SU-DHL-6 (cell line): ENCODE measurements around the gene SPRED3.

Source experiments
- H2AFZ ChIP-seq: fragments of 200-600 bp; sonication (generic); 2 replicates; pipeline ENCODE4 v1.6.1; 2014; ENCODE audit warnings: low read depth, mild to moderate bottlenecking, moderate library complexity, mixed read lengths, antibody characterized with exemption, low read length; ENCODE audit not compliant: severe bottlenecking
- H3F3A ChIP-seq: fragments of 200-600 bp; shearing (Covaris generic); 2 replicates; pipeline ENCODE4 v1.6.0; 2016; ENCODE audit warnings: antibody characterized with exemption, mild to moderate bottlenecking; ENCODE audit not compliant: insufficient read depth
- H3K27ac ChIP-seq: fragments of 200-600 bp; sonication (generic); 2 replicates; pipeline ENCODE4 v1.5.1; 2016; ENCODE audit warnings: low read depth, mild to moderate bottlenecking, low read length, moderate library complexity, mixed read lengths
- H3K27me3 ChIP-seq: fragments of 200-600 bp; sonication (generic), shearing (Covaris generic); 2 replicates; pipeline ENCODE4 v1.6.0; 2014; ENCODE audit warnings: mild to moderate bottlenecking, low read length
- H3K36me3 ChIP-seq: fragments of 200-600 bp; sonication (generic); 2 replicates; pipeline ENCODE4 v1.6.1; 2014; ENCODE audit warnings: mild to moderate bottlenecking, low read length, mixed read lengths
- H3K4me2 ChIP-seq: fragments of 300-600, 200-600 bp; shearing (Covaris generic), sonication (generic); 2 replicates; pipeline ENCODE4 v1.6.0; 2014; ENCODE audit warnings: low read length, low read depth, mild to moderate bottlenecking; ENCODE audit not compliant: poor library complexity, severe bottlenecking
- H3K4me3 ChIP-seq: fragments of 200-600 bp; sonication (generic); 2 replicates; pipeline ENCODE4 v1.5.1; 2014; ENCODE audit warnings: antibody characterized with exemption, low read length, mild to moderate bottlenecking, mixed read lengths; ENCODE audit not compliant: insufficient read depth, poor library complexity, severe bottlenecking
- H3K79me2 ChIP-seq: fragments of 200-600 bp; sonication (generic); 2 replicates; pipeline ENCODE4 v1.6.1; 2014; ENCODE audit warnings: mild to moderate bottlenecking, low read length, moderate library complexity; ENCODE audit not compliant: insufficient read depth
- H3K9ac ChIP-seq: fragments of 200-600 bp; sonication (generic); 2 replicates; pipeline ENCODE4 v1.7.0; 2014; ENCODE audit warnings: mild to moderate bottlenecking, low read length
- H3K9me2 ChIP-seq: fragments of 200-600 bp; sonication (generic); replicated peaks from 2 replicates; pipeline ENCODE4 v1.6.1; 2014; ENCODE audit warnings: low read length; ENCODE audit not compliant: insufficient read depth
- H3K9me3 ChIP-seq: fragments of 200-600 bp; sonication (generic); 2 replicates; pipeline ENCODE4 v1.6.1; 2014; ENCODE audit warnings: low read length, mixed read lengths; ENCODE audit not compliant: insufficient read depth
- H4K20me1 ChIP-seq: fragments of 200-600 bp; sonication (generic); 2 replicates; pipeline ENCODE4 v1.6.1; 2014; ENCODE audit warnings: low read depth, mild to moderate bottlenecking, antibody characterized with exemption, low read length, moderate library complexity, mixed read lengths
- CTCF ChIP-seq: fragments of 200-600 bp; sonication (generic); IDR thresholded peaks from one replicate; pipeline ENCODE4 v1.5.1; 2017; ENCODE audit warnings: antibody characterized with exemption, mild to moderate bottlenecking, low read length, moderate library complexity; ENCODE audit not compliant: insufficient read depth, poor library complexity, severe bottlenecking
- EZH2phosphoT487 ChIP-seq: fragments of 200-600 bp; sonication (generic), shearing (Covaris generic); conservative IDR thresholded peaks from 2 replicates; pipeline ENCODE4 v1.6.1; 2018; ENCODE audit warnings: mild to moderate bottlenecking, antibody characterized with exemption, low read length, moderate library complexity, mixed read lengths

SPRED3 gene

GRCh38 chr19:38376576-38376975 is 11.9 kb upstream of the SPRED3 start:
- TF ChIP-seq CTCF, result no peak
- Histone ChIP-seq H2AFZ (no peak overlapping the region), H3K27me3 (no peaks in the 10 kb centered on the region), H3K4me2 (peak overlapping the region; percentile 93), H3K27ac (no peak overlapping the region), H3K4me3 (no peak overlapping the region), H3K79me2 (peaks cover 26% of the 10 kb centered on the region), H3K9me3 (no peaks in the 10 kb centered on the region), H3K9me2 (no peaks in the 10 kb centered on the region), H4K20me1 (no peaks in the 10 kb centered on the region; the same call in 1 of the 2 replicates), H3F3A (no peaks in the 10 kb centered on the region; the same call in 1 of the 2 replicates), H3K36me3 (no peaks in the 10 kb centered on the region), H3K9ac (no peak overlapping the region)

GRCh38 chr19:38377052-38377451 is 11.4 kb upstream of the SPRED3 start:
- Histone ChIP-seq H3K79me2 (peaks cover 26% of the 10 kb centered on the region), H3K36me3 (no peaks in the 10 kb centered on the region), H3K27me3 (no peaks in the 10 kb centered on the region), H2AFZ (no peak overlapping the region), H3K9me2 (no peaks in the 10 kb centered on the region), H3F3A (no peaks in the 10 kb centered on the region; the same call in 1 of the 2 replicates), H4K20me1 (no peaks in the 10 kb centered on the region; the same call in 1 of the 2 replicates), H3K9ac (no peak overlapping the region), H3K9me3 (no peaks in the 10 kb centered on the region), H3K4me3 (no peak overlapping the region), H3K4me2 (no peak overlapping the region), H3K27ac (no peak overlapping the region)
- no peak for TF ChIP-seq CTCF
- TF ChIP-seq EZH2phosphoT487, result no peak

GRCh38 chr19:38378866-38379265 is 9.6 kb upstream of the SPRED3 start:
- TF ChIP-seq CTCF, result no peak
- no peaks in the 10 kb centered on the region for H3K27me3 ChIP-seq
- no peaks in the 10 kb centered on the region for H3K9me2 ChIP-seq
- no peak overlapping the region for H3K27ac ChIP-seq
- H3K4me3 ChIP-seq, result no peak overlapping the region
- H3K9ac ChIP-seq, result no peak overlapping the region
- H2AFZ ChIP-seq, result no peak overlapping the region
- H3K79me2 ChIP-seq, result peaks cover 26% of the 10 kb centered on the region
- H3K9me3 ChIP-seq, result no peaks in the 10 kb centered on the region
- no peaks in the 10 kb centered on the region; the same call in 1 of the 2 replicates for H3F3A ChIP-seq
- no peaks in the 10 kb centered on the region for H3K36me3 ChIP-seq
- H3K4me2 ChIP-seq, result no peak overlapping the region
- H4K20me1 ChIP-seq, result no peaks in the 10 kb centered on the region; the same call in 1 of the 2 replicates
